Progenitor cell of endocrine pancreas (in vitro differentiated cells): Measurements from ENCODE around the gene PPP1R14B. TPM values are rescaled to one million over a fixed set of nuclear protein-coding genes. Genes with fewer than 3 reads are reported as not detected.
A peak's percentile ranks its signal among the peaks of the same experiment; 100 is the strongest.

Source experiments
- DNase-seq: peaks from one replicate; pipeline ENCODE4 v3.0.0; 2021; ENCODE audit warnings: low spot score; ENCODE audit not compliant: unreplicated experiment
- H3K27ac Mint-ChIP-seq: 2 replicates; pipeline ENCODE4 v1.8.0; 2021; ENCODE audit warnings: mild to moderate bottlenecking, moderate library complexity, mixed read lengths
- H3K27me3 Mint-ChIP-seq: 2 replicates; pipeline ENCODE4 v1.8.0; 2021; ENCODE audit warnings: mixed read lengths
- H3K36me3 Mint-ChIP-seq: 2 replicates; pipeline ENCODE4 v1.8.0; 2022; ENCODE audit warnings: mixed read lengths; ENCODE audit not compliant: insufficient read depth
- H3K4me1 Mint-ChIP-seq: 2 replicates; pipeline ENCODE4 v1.8.0; 2021; ENCODE audit warnings: low read depth, mixed read lengths
- H3K4me3 Mint-ChIP-seq: 2 replicates; pipeline ENCODE4 v1.8.0; 2021; ENCODE audit warnings: low read depth, mild to moderate bottlenecking, moderate library complexity, mixed read lengths
- H3K9me3 Mint-ChIP-seq: 2 replicates; pipeline ENCODE4 v1.8.0; 2021; ENCODE audit warnings: low read depth, mixed read lengths
- CTCF ChIP-seq: fragments of 200-600 bp; sonication (generic); IDR thresholded peaks from one replicate; pipeline ENCODE4 v1.5.0; 2021; ENCODE audit warnings: antibody characterized with exemption, mild to moderate bottlenecking; ENCODE audit not compliant: unreplicated experiment
- total RNA-seq: library from RNA; stranded (reverse); gene quantifications from 2 replicates; pipeline ENCODE4 v1.2.1, GENCODE V29; 2021

The PPP1R14B gene
- total RNA-seq, 1 donor from 2014 or later, result 198 TPM

GRCh38 chr11:64253043-64253442 is 6.3 kb upstream of the PPP1R14B start:
- peaks cover 3% of the 10 kb centered on the region for H3K27me3 Mint-ChIP-seq
- peak overlapping the region; percentile 31 for H3K4me3 Mint-ChIP-seq
- H3K4me1 Mint-ChIP-seq, result peaks cover 7% of the 10 kb centered on the region
- no peak overlapping the region for H3K27ac Mint-ChIP-seq
- no peaks in the 10 kb centered on the region for H3K9me3 Mint-ChIP-seq
- TF ChIP-seq CTCF, result no peak
- DNase-seq, result no peak
- H3K36me3 Mint-ChIP-seq, result peaks cover 1% of the 10 kb centered on the region

- Mint-ChIP-seq H3K36me3 (no peaks in the 10 kb centered on the region), H3K4me3 (peak overlapping the region; percentile 82), H3K9me3 (no peaks in the 10 kb centered on the region), H3K27ac (no peak overlapping the region), H3K4me1 (peaks cover 11% of the 10 kb centered on the region), H3K27me3 (peaks cover 3% of the 10 kb centered on the region)
- peak; percentile 24 for TF ChIP-seq CTCF
- no peak for DNase-seq
Observed at GRCh38 chr11:64252003-64252872, 5.5 kb upstream of the PPP1R14B start.

GRCh38 chr11:64251753-64252002 is 4.9 kb upstream of the PPP1R14B start:
- H3K9me3 Mint-ChIP-seq, result no peaks in the 10 kb centered on the region
- no peak for TF ChIP-seq CTCF
- no peak overlapping the region for H3K27ac Mint-ChIP-seq
- peak overlapping the region; percentile 82 for H3K4me3 Mint-ChIP-seq
- no peak for DNase-seq
- peaks cover 3% of the 10 kb centered on the region for H3K27me3 Mint-ChIP-seq
- no peaks in the 10 kb centered on the region for H3K36me3 Mint-ChIP-seq
- H3K4me1 Mint-ChIP-seq, result peaks cover 11% of the 10 kb centered on the region

GRCh38 chr11:64251016-64251752 is 4.4 kb upstream of the PPP1R14B start, which contains the start of gene PLCB3:
PLCB3 (plus strand) TSS chr11:64251530; CDS start chr11:64251650, 120 bp downstream.
- Mint-ChIP-seq H3K4me1 (peaks cover 11% of the 10 kb centered on the region), H3K9me3 (no peaks in the 10 kb centered on the region), H3K36me3 (no peaks in the 10 kb centered on the region), H3K27me3 (peaks cover 3% of the 10 kb centered on the region), H3K27ac (no peak within 1 kb of the TSS), H3K4me3 (peak within 1 kb of the TSS; percentile 82)
- DNase-seq, result peak; percentile 66
- TF ChIP-seq CTCF, result peak; percentile 79

GRCh38 chr11:64250415-64251015 is 3.8 kb upstream of the PPP1R14B start:
- H3K4me3 Mint-ChIP-seq, result peak overlapping the region; percentile 44
- no peaks in the 10 kb centered on the region for H3K36me3 Mint-ChIP-seq
- DNase-seq, result no peak
- H3K27ac Mint-ChIP-seq, result no peak overlapping the region
- H3K27me3 Mint-ChIP-seq, result peaks cover 3% of the 10 kb centered on the region
- no peaks in the 10 kb centered on the region for H3K9me3 Mint-ChIP-seq
- peaks cover 11% of the 10 kb centered on the region for H3K4me1 Mint-ChIP-seq
- no peak for TF ChIP-seq CTCF
